ENCODE measurements around the gene AP2S1. TPM values are rescaled to one million over a fixed set of nuclear protein-coding genes. Genes with fewer than 3 reads are reported as not detected.

The AP2S1 gene
- 183 to 218 TPM (median 192 TPM) in 3 replicates for polyA plus RNA-seq
- 55.4 TPM for polyA plus RNA-seq (2011; ENCODE audit: low read depth)
- polyA plus RNA-seq (2011; cell fraction: cytosol; rRNA removed), result 153 and 244 TPM in 2 replicates
- 61.8 and 80.5 TPM in 2 replicates for polyA plus RNA-seq (2011; cell fraction: nucleus; rRNA removed)
- polyA plus RNA-seq (2012; ENCODE audit: low replicate concordance), result 182 and 267 TPM in 2 replicates
- 77.5 to 115 TPM (median 95.2 TPM) in 3 replicates for polyA minus RNA-seq
- 177 TPM for polyA minus RNA-seq (2011; cell fraction: cytosol; rRNA and poly(A)+ RNA removed)
- polyA minus RNA-seq (2011; cell fraction: nucleus; rRNA and poly(A)+ RNA removed), result 21.6 and 26.3 TPM in 2 replicates

DNA sequence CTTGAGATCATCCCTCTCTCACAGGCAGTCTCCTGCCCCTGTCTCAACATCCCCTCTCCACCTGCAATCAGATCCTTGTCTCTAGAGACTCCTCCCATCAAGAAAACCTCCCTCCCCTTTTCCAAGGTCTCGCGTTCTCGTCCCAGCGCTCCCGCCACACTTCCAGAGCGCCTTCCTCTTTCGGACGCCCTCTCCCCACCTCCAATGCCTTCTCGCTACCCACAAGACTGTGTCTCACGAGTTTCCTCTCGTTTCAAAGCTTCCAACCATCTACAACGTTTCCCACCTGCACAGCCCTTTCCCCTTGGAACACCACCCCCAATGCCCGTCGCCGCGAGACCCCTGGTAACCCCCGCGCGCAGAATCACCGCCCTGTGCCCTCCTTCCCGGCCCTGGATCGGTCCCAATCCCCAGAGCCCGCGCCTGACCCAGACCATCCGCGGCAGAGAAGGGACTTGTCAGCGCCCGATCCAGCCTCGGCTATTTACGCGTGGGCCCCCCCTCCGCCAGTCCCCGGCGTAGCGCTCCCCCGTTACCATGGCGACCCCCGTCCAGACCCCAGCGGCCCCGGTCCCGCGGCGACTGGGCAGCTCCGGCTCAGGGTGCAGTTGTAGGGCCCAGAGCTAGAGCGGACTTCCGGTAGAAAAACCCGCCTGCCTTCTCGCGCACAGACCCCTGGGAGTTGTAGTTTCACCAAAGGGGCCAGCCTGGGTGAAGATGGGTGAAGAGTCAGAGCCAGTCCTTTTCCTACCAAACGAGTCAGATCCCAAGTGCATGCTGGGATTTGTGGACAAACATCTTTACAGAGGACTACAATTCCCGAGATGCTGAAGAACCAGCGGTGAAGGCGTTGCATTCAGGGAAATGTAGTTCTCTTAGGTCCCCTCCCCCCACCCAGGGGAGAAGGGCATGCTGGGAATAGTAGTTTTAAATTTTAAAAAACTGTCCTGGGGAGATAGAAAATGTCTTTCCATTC is at the start of gene AP2S1:
TSS of gene AP2S1 (minus strand) at position 619 of the 976 bp plus-strand sequence. CDS start at position 539, 80 bp downstream.
- peak within 1 kb of the TSS; percentile 59 to 91 (median 82) for H3K4me3 ChIP-seq (ENCODE audit: control insufficient read depth in 2 of 3, extremely low read depth in 1 of 3, insufficient read depth in 2 of 3, low read depth in 1 of 3, low read length in 3 of 3)
- H2AFZ ChIP-seq (ENCODE audit: control insufficient read depth, low read length), result peak within 1 kb of the TSS; percentile 74
- peak within 1 kb of the TSS; percentile 86 for H3K27ac ChIP-seq (ENCODE audit: control insufficient read depth, insufficient read depth, low read length)
- DNase-seq (ENCODE audit: low read depth, low spot score), result peak; percentile 95
- H3K9ac ChIP-seq (ENCODE audit: control insufficient read depth, extremely low read depth, insufficient read depth, low read length), result peak within 1 kb of the TSS; percentile 89
- peaks cover 6% of the 10 kb centered on the region for H3K4me1 ChIP-seq (ENCODE audit: control insufficient read depth, extremely low read depth, insufficient read depth, low read length)
- peak; percentile 91 for FAIRE-seq
- peaks cover 4 to 8% of the 10 kb centered on the region in 2 experiments for H3K36me3 ChIP-seq (ENCODE audit: control insufficient read depth in 2 of 2, extremely low read depth in 1 of 2, insufficient read depth in 2 of 2, low read length in 2 of 2)
- peak within 1 kb of the TSS; percentile 82 for H3K4me2 ChIP-seq (ENCODE audit: control insufficient read depth, extremely low read depth, insufficient read depth, low read depth, low read length)
- no peaks in the 10 kb centered on the region for H3K27me3 ChIP-seq (ENCODE audit: control insufficient read depth, extremely low read depth, insufficient read depth, low read length)
- H3K9me3 ChIP-seq (ENCODE audit: control insufficient read depth, low read depth, low read length), result no peaks in the 10 kb centered on the region
- H3K9me1 ChIP-seq (ENCODE audit: control insufficient read depth, extremely low read depth, insufficient read depth, low read length), result no peaks in the 10 kb centered on the region
- peaks cover 5% of the 10 kb centered on the region for H4K20me1 ChIP-seq (ENCODE audit: control insufficient read depth, extremely low read depth, insufficient read depth, low read length)
- dilution Hi-C loops (cut with MboI; ENCODE audit: extremely low pct_ligation_motif_present, low sequenced_read_pairs), result no loop called here
- no peak for TF ChIP-seq EZH2 (IDR thresholded peaks at IDR 0.05; ENCODE audit: low read length)
- TF ChIP-seq, protein P1, sequence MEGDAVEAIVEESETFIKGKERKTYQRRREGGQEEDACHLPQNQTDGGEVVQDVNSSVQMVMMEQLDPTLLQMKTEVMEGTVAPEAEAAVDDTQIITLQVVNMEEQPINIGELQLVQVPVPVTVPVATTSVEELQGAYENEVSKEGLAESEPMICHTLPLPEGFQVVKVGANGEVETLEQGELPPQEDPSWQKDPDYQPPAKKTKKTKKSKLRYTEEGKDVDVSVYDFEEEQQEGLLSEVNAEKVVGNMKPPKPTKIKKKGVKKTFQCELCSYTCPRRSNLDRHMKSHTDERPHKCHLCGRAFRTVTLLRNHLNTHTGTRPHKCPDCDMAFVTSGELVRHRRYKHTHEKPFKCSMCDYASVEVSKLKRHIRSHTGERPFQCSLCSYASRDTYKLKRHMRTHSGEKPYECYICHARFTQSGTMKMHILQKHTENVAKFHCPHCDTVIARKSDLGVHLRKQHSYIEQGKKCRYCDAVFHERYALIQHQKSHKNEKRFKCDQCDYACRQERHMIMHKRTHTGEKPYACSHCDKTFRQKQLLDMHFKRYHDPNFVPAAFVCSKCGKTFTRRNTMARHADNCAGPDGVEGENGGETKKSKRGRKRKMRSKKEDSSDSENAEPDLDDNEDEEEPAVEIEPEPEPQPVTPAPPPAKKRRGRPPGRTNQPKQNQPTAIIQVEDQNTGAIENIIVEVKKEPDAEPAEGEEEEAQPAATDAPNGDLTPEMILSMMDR (optimal IDR thresholded peaks at IDR 0.05 in 1 of 3, IDR thresholded peaks at IDR 0.05 in 1 of 3, conservative IDR thresholded peaks at IDR 0.05 in 1 of 3; ENCODE audit: extremely low read depth in 1 of 3, insufficient read depth in 2 of 3, low read length in 3 of 3), result no peak
- H3K79me2 ChIP-seq (ENCODE audit: control insufficient read depth, insufficient read depth, low read length), result peaks cover 39% of the 10 kb centered on the region

DNA sequence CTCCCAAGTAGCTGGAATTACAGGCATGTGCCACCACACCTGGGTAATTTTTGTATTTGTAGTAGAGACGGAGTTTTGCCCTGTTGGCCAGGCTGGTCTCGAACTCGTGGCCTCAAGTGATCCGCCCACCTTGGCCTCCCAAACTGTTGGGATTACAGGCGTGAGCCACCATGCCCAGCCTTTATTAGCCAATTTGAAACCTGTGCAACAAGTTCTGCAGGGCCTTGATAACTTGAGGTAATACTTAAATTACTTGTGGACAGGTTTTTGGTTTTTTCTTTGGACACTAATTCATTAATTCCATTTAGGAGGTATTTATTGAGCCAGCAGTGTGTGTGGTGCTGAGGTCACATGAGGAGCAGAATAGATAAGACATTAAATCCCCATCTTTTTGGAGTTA is 49.7 kb upstream of the AP2S1 start:
- H3K4me2 ChIP-seq (ENCODE audit: control insufficient read depth, extremely low read depth, insufficient read depth, low read depth, low read length), result no peak overlapping the region

More for the DNA sequence above, 49.7 kb upstream of the AP2S1 start:
- H3K9me3 ChIP-seq (ENCODE audit: control insufficient read depth, low read depth, low read length), result no peaks in the 10 kb centered on the region
- H3K36me3 ChIP-seq (ENCODE audit: control insufficient read depth in 2 of 2, extremely low read depth in 1 of 2, insufficient read depth in 2 of 2, low read length in 2 of 2), result no peaks in the 10 kb centered on the region
- H3K4me1 ChIP-seq (ENCODE audit: control insufficient read depth, extremely low read depth, insufficient read depth, low read length), result peaks cover 65% of the 10 kb centered on the region
- H3K4me3 ChIP-seq (ENCODE audit: control insufficient read depth in 2 of 3, extremely low read depth in 1 of 3, insufficient read depth in 2 of 3, low read depth in 1 of 3, low read length in 3 of 3), result no peak overlapping the region
- H3K79me2 ChIP-seq (ENCODE audit: control insufficient read depth, insufficient read depth, low read length), result peaks cover 59% of the 10 kb centered on the region
- H2AFZ ChIP-seq (ENCODE audit: control insufficient read depth, low read length), result no peak overlapping the region
- H3K9ac ChIP-seq (ENCODE audit: control insufficient read depth, extremely low read depth, insufficient read depth, low read length), result no peak overlapping the region
- H3K27me3 ChIP-seq (ENCODE audit: control insufficient read depth, extremely low read depth, insufficient read depth, low read length), result no peaks in the 10 kb centered on the region
- no peaks in the 10 kb centered on the region for H3K9me1 ChIP-seq (ENCODE audit: control insufficient read depth, extremely low read depth, insufficient read depth, low read length)
- dilution Hi-C loops (cut with MboI; ENCODE audit: extremely low pct_ligation_motif_present, low sequenced_read_pairs), result no loop called here
- no peaks in the 10 kb centered on the region for H4K20me1 ChIP-seq (ENCODE audit: control insufficient read depth, extremely low read depth, insufficient read depth, low read length)
- H3K27ac ChIP-seq (ENCODE audit: control insufficient read depth, insufficient read depth, low read length), result no peak overlapping the region
- DNase-seq (ENCODE audit: low read depth, low spot score), result no peak
- TF ChIP-seq, protein P1 (optimal IDR thresholded peaks at IDR 0.05 in 1 of 3, IDR thresholded peaks at IDR 0.05 in 1 of 3, conservative IDR thresholded peaks at IDR 0.05 in 1 of 3; ENCODE audit: extremely low read depth in 1 of 3, insufficient read depth in 2 of 3, low read length in 3 of 3), result no peak
- TF ChIP-seq EZH2 (IDR thresholded peaks at IDR 0.05; ENCODE audit: low read length), result no peak
- FAIRE-seq, result no peak

All from keratinocyte (primary cell).